ENCODE results near the gene HS1BP3. TPM values are rescaled to one million over a fixed set of nuclear protein-coding genes. Genes with fewer than 3 reads are reported as not detected.

Gene HS1BP3
- total RNA-seq, 1 donor from 2014 or later, result 22.1 TPM

- H3K27ac Mint-ChIP-seq, result peak overlapping the region; percentile 89
- no peaks in the 10 kb centered on the region for H3K9me3 Mint-ChIP-seq
- TF ChIP-seq CTCF (conservative IDR thresholded peaks at IDR 0.05), result no peak
- DNase-seq (ENCODE audit: extremely low spot score, unreplicated experiment), result no peak
- no peaks in the 10 kb centered on the region for H3K27me3 Mint-ChIP-seq
- no peaks in the 10 kb centered on the region for H3K36me3 Mint-ChIP-seq
- peak overlapping the region; percentile 53 for H3K4me3 Mint-ChIP-seq
- peaks cover 23% of the 10 kb centered on the region for H3K4me1 Mint-ChIP-seq (ENCODE audit: unreplicated experiment)
These were observed 66.2 kb downstream of the HS1BP3 start for GRCh38 chr2:20584399-20585358.

- Mint-ChIP-seq H3K36me3 (no peaks in the 10 kb centered on the region), H3K27ac (peak overlapping the region; percentile 89), H3K27me3 (no peaks in the 10 kb centered on the region), H3K4me1 (ENCODE audit: unreplicated experiment) (peaks cover 26% of the 10 kb centered on the region), H3K9me3 (no peaks in the 10 kb centered on the region), H3K4me3 (no peak overlapping the region)
- no peak for DNase-seq (ENCODE audit: extremely low spot score, unreplicated experiment)
- TF ChIP-seq CTCF (conservative IDR thresholded peaks at IDR 0.05), result no peak
These were observed 66.9 kb downstream of the HS1BP3 start for GRCh38 chr2:20584045-20584398.

GRCh38 chr2:20583425-20583881 lies 67.4 kb downstream of the HS1BP3 start:
- no peak for TF ChIP-seq CTCF (conservative IDR thresholded peaks at IDR 0.05)
- no peak for DNase-seq (ENCODE audit: extremely low spot score, unreplicated experiment)
- no peak overlapping the region for H3K27ac Mint-ChIP-seq
- peaks cover 26% of the 10 kb centered on the region for H3K4me1 Mint-ChIP-seq (ENCODE audit: unreplicated experiment)
- no peaks in the 10 kb centered on the region for H3K9me3 Mint-ChIP-seq
- H3K4me3 Mint-ChIP-seq, result no peak overlapping the region
- no peaks in the 10 kb centered on the region for H3K27me3 Mint-ChIP-seq
- H3K36me3 Mint-ChIP-seq, result no peaks in the 10 kb centered on the region

GRCh38 chr2:20582600-20583221 lies 68.2 kb downstream of the HS1BP3 start:
- Mint-ChIP-seq H3K27me3 (no peaks in the 10 kb centered on the region), H3K9me3 (no peaks in the 10 kb centered on the region), H3K4me3 (no peak overlapping the region), H3K36me3 (no peaks in the 10 kb centered on the region), H3K27ac (peak overlapping the region; percentile 34), H3K4me1 (ENCODE audit: unreplicated experiment) (peaks cover 26% of the 10 kb centered on the region)
- DNase-seq (ENCODE audit: extremely low spot score, unreplicated experiment), result no peak
- no peak for TF ChIP-seq CTCF (conservative IDR thresholded peaks at IDR 0.05)

GRCh38 chr2:20580690-20581437 lies 70.0 kb downstream of the HS1BP3 start:
- peaks cover 3% of the 10 kb centered on the region for H3K36me3 Mint-ChIP-seq
- DNase-seq (ENCODE audit: extremely low spot score, unreplicated experiment), result no peak
- H3K27ac Mint-ChIP-seq, result no peak overlapping the region
- peaks cover 38% of the 10 kb centered on the region for H3K4me1 Mint-ChIP-seq (ENCODE audit: unreplicated experiment)
- no peak for TF ChIP-seq CTCF (conservative IDR thresholded peaks at IDR 0.05)
- no peaks in the 10 kb centered on the region for H3K9me3 Mint-ChIP-seq
- no peaks in the 10 kb centered on the region for H3K27me3 Mint-ChIP-seq
- H3K4me3 Mint-ChIP-seq, result no peak overlapping the region

Data from type B pancreatic cell (in vitro differentiated cells).